ENCODE data around the gene MEMO1. TPM values are rescaled to one million over a fixed set of nuclear protein-coding genes. Genes with fewer than 3 reads are reported as not detected.
"Not testable (repeated sequence)": the region's sequence is repeated elsewhere in the genome, so short reads cannot be mapped to it uniquely, and the experiment has no call there.

Gene MEMO1
- total and polyA plus RNA-seq, 4 donors, result 22.4 to 32.9 (median 27.3) TPM

GRCh38 chr2:31957354-31958139 lies 53.3 kb downstream of the MEMO1 start:
- Histone ChIP-seq H3K27me3 (ENCODE audit: control insufficient read depth in 4 of 4, insufficient read depth in 4 of 4, low read length in 3 of 4) (no peaks in the 10 kb centered on the region), H3K4me1 (ENCODE audit: control insufficient read depth in 4 of 4, insufficient read depth in 4 of 4, low read length in 3 of 4) (peaks cover 0 to 1% (median 0%) of the 10 kb centered on the region in 4 donors), H3K9ac (ENCODE audit: low read depth in 1 of 2, low read length in 2 of 2) (no peak overlapping the region), H3K4me3 (ENCODE audit: low read depth in 1 of 3, low read length in 3 of 3) (no peak overlapping the region), H3K36me3 (ENCODE audit: control insufficient read depth in 4 of 4, insufficient read depth in 3 of 4, low read depth in 1 of 4, low read length in 3 of 4) (no peaks in the 10 kb centered on the region), H3K9me3 (ENCODE audit: control insufficient read depth in 4 of 4, low read length in 3 of 4) (no peaks in the 10 kb centered on the region), H3K27ac (ENCODE audit: low read depth in 1 of 2, low read length in 2 of 2) (no peak overlapping the region)
- TF ChIP-seq, protein P1, sequence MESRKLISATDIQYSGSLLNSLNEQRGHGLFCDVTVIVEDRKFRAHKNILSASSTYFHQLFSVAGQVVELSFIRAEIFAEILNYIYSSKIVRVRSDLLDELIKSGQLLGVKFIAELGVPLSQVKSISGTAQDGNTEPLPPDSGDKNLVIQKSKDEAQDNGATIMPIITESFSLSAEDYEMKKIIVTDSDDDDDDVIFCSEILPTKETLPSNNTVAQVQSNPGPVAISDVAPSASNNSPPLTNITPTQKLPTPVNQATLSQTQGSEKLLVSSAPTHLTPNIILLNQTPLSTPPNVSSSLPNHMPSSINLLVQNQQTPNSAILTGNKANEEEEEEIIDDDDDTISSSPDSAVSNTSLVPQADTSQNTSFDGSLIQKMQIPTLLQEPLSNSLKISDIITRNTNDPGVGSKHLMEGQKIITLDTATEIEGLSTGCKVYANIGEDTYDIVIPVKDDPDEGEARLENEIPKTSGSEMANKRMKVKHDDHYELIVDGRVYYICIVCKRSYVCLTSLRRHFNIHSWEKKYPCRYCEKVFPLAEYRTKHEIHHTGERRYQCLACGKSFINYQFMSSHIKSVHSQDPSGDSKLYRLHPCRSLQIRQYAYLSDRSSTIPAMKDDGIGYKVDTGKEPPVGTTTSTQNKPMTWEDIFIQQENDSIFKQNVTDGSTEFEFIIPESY (IDR thresholded peaks at IDR 0.05), result no peak
- no peak for TF ChIP-seq MAX (IDR thresholded peaks at IDR 0.05)
- TF ChIP-seq EGR1 (IDR thresholded peaks at IDR 0.05; ENCODE audit: low read depth in 2 of 2), result no peak
- TF ChIP-seq, protein P2, sequence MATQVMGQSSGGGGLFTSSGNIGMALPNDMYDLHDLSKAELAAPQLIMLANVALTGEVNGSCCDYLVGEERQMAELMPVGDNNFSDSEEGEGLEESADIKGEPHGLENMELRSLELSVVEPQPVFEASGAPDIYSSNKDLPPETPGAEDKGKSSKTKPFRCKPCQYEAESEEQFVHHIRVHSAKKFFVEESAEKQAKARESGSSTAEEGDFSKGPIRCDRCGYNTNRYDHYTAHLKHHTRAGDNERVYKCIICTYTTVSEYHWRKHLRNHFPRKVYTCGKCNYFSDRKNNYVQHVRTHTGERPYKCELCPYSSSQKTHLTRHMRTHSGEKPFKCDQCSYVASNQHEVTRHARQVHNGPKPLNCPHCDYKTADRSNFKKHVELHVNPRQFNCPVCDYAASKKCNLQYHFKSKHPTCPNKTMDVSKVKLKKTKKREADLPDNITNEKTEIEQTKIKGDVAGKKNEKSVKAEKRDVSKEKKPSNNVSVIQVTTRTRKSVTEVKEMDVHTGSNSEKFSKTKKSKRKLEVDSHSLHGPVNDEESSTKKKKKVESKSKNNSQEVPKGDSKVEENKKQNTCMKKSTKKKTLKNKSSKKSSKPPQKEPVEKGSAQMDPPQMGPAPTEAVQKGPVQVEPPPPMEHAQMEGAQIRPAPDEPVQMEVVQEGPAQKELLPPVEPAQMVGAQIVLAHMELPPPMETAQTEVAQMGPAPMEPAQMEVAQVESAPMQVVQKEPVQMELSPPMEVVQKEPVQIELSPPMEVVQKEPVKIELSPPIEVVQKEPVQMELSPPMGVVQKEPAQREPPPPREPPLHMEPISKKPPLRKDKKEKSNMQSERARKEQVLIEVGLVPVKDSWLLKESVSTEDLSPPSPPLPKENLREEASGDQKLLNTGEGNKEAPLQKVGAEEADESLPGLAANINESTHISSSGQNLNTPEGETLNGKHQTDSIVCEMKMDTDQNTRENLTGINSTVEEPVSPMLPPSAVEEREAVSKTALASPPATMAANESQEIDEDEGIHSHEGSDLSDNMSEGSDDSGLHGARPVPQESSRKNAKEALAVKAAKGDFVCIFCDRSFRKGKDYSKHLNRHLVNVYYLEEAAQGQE (IDR thresholded peaks at IDR 0.05), result no peak
- no peak for TF ChIP-seq ATF3 (IDR thresholded peaks at IDR 0.05)
- no peak for TF ChIP-seq JUND (IDR thresholded peaks at IDR 0.05)
- TF ChIP-seq SP1 (IDR thresholded peaks at IDR 0.05), result no peak
- TF ChIP-seq HNF4G (IDR thresholded peaks at IDR 0.05), result no peak
- DNase-seq (ENCODE audit: low spot score), result no peak
- 86% methylated on average over 1 of the region's 1 CpG for WGBS

DNA sequence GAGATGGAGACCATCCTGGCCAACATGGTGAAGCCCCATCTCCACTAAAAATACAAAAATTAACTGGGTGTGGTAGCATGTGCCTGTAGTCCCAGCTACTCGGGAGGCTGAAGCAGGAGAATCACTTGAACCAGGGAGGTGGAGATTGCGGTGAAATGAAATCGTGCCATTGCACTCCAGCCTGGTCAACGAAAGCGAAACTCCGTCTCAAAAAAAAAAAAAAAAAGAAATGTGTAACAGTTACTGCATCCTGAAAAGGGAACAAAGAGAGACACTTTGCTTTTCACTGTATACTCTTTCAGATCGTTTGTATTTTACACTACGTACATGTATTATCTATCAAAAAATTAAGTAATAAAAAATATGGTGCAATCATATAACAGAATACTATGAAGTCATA lies 53.9 kb downstream of the MEMO1 start:
- not testable (repeated sequence) for DNase-seq (ENCODE audit: low spot score); H3K9me3 ChIP-seq (ENCODE audit: control insufficient read depth in 4 of 4, low read length in 3 of 4); H3K4me3 ChIP-seq (ENCODE audit: low read depth in 1 of 3, low read length in 3 of 3); H3K36me3 ChIP-seq (ENCODE audit: control insufficient read depth in 4 of 4, insufficient read depth in 3 of 4, low read depth in 1 of 4, low read length in 3 of 4); H3K4me1 ChIP-seq (ENCODE audit: control insufficient read depth in 4 of 4, insufficient read depth in 4 of 4, low read length in 3 of 4); H3K27ac ChIP-seq (ENCODE audit: low read depth in 1 of 2, low read length in 2 of 2); H3K9ac ChIP-seq (ENCODE audit: low read depth in 1 of 2, low read length in 2 of 2); H3K27me3 ChIP-seq (ENCODE audit: control insufficient read depth in 4 of 4, insufficient read depth in 4 of 4, low read length in 3 of 4)
- 83% methylated on average over 8 of the region's 8 CpGs for WGBS

DNA sequence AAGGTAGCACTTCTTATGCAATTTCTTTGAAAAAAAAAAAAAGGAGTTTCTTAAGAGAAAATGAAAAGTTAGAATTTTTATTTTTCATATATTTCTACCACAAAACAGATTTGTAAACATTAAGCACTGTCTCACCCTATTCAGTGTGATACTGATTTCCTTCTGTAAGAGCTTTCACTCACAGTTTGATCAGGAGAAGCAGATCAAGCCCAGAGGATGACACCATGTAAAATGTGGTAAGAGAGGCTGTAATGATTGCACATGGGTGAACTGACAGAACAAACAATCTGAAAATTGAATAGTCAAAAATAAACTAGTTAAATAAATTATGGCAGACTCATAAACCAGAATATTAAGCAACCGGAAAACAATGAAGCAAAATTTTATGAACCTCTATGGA lies 54.5 kb downstream of the MEMO1 start:
- H3K9ac ChIP-seq (ENCODE audit: low read depth in 1 of 2, low read length in 2 of 2), result no peak overlapping the region
- DNase-seq (ENCODE audit: low spot score), result no peak
- no peak overlapping the region for H3K4me3 ChIP-seq (ENCODE audit: low read depth in 1 of 3, low read length in 3 of 3)
- no peak overlapping the region for H3K27ac ChIP-seq (ENCODE audit: low read depth in 1 of 2, low read length in 2 of 2)
- no peaks in the 10 kb centered on the region for H3K36me3 ChIP-seq (ENCODE audit: control insufficient read depth in 4 of 4, insufficient read depth in 3 of 4, low read depth in 1 of 4, low read length in 3 of 4)
- TF ChIP-seq NR2F2 (IDR thresholded peaks at IDR 0.05), result no peak
- TF ChIP-seq ATF3 (IDR thresholded peaks at IDR 0.05), result no peak
- no peak for TF ChIP-seq RXRA (IDR thresholded peaks at IDR 0.05)
- no peak for TF ChIP-seq RAD21 (IDR thresholded peaks at IDR 0.05)
- TF ChIP-seq, protein P1 (IDR thresholded peaks at IDR 0.05), result no peak
- TF ChIP-seq GABPA (IDR thresholded peaks at IDR 0.05 in 1 of 2, conservative IDR thresholded peaks at IDR 0.05 in 1 of 2), result no peak
- no peak for TF ChIP-seq HNF4A (conservative IDR thresholded peaks at IDR 0.05)
- TF ChIP-seq MAX (IDR thresholded peaks at IDR 0.05), result no peak
- no peak for TF ChIP-seq CTCF (IDR thresholded peaks at IDR 0.05; ENCODE audit: low read depth, low read length, missing input control)
- no peak for TF ChIP-seq TAF1 (conservative IDR thresholded peaks at IDR 0.05)
- no peak for TF ChIP-seq SP1 (IDR thresholded peaks at IDR 0.05)
- no peak for TF ChIP-seq FOXA1 (IDR thresholded peaks at IDR 0.05)
- no peak for TF ChIP-seq HNF4G (IDR thresholded peaks at IDR 0.05)
- H3K4me1 ChIP-seq (ENCODE audit: control insufficient read depth in 4 of 4, insufficient read depth in 4 of 4, low read length in 3 of 4), result no peaks in the 10 kb centered on the region
- H3K9me3 ChIP-seq (ENCODE audit: control insufficient read depth in 4 of 4, low read length in 3 of 4), result no peaks in the 10 kb centered on the region
- H3K27me3 ChIP-seq (ENCODE audit: control insufficient read depth in 4 of 4, insufficient read depth in 4 of 4, low read length in 3 of 4), result no peaks in the 10 kb centered on the region
- 96% methylated on average over 1 of the region's 1 CpG for WGBS

Data from liver (tissue), 9 donors.